HG02571 (cell line): ENCODE data around the gene KCNH8.

Source experiments
- ATAC-seq: cut with Tn5 transposase; IDR thresholded peaks from one replicate; pipeline ENCODE4 v1.9.1; 2021; ENCODE audit warnings: mild to moderate bottlenecking, moderate library complexity; ENCODE audit not compliant: unreplicated experiment

The KCNH8 gene

GRCh38 chr3:19574268-19574667 is 426.0 kb downstream of the KCNH8 start:
- ATAC-seq = no peak

GRCh38 chr3:19576343-19576742 is 428.0 kb downstream of the KCNH8 start:
- no peak for ATAC-seq
